GM19372 (cell line): Measurements from ENCODE around the gene FOXL3.
"Not testable (repeated sequence)": the region's sequence is repeated elsewhere in the genome, so short reads cannot be mapped to it uniquely, and the experiment has no call there.

ENCODE experiments used
- ATAC-seq: cut with Tn5 transposase; IDR thresholded peaks from one replicate; pipeline ENCODE4 v1.9.1; 2021; ENCODE audit warnings: mild to moderate bottlenecking, low read depth, moderate library complexity; ENCODE audit not compliant: unreplicated experiment

FOXL3 gene

DNA sequence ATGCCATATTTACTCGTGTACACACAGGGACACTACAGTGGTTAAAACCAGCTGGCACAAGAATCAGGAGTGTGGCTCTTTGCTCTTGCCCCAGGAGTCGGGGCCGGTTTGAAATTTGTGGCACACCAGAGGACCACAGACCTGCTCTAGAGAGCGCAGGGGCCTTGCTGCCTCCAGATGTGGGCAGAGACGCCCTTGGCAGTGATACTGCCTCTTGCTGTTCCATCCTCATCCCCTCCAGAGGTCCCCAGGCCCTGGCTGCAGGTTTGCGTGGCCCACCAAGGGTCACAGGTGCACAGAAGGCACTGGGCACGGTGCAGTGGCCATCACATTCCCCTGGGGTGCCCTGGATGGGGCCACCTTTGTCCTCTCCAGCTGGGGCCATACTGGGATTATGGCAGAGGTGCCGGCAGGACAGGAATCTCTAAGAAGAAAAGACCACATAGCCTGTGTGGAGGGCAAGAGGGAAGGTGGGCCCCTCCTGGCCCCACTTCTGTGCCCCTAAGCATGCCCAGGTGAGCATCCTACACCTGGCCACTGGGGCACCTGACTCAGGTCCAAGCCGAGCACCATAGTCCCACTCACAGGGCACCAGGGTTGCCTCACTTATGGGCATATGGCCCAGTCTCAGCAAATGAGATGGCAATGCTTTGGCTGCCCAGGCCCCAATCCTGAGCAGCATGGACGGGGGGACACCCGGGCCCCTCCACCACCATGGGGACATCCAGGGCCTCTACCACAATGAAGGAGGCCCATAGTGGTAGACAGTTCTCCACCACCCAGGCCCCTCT is 45.6 kb downstream of the FOXL3 start:
- ATAC-seq = no peak

DNA sequence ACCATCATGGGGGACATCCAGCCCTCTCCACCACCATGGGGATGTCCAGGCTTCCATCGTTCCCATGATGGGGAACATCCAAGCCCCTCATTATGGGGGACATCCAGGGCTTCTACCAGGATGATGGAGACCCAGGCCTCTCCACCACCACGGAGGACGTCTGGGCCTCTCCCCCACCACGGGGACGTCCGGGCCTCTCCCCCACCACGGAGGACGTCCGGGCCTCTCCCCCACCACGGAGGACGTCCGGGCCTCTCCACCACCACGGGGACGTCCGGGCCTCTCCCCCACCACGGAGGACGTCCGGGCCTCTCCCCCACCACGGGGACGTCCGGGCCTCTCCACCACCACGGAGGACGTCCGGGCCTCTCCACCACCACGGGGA is 46.2 kb downstream of the FOXL3 start:
- not testable (repeated sequence) for ATAC-seq

GRCh38 chr7:336810-337566 is 47.0 kb downstream of the FOXL3 start:
- no peak for ATAC-seq

- no peak for ATAC-seq
These were observed 47.6 kb downstream of the FOXL3 start for GRCh38 chr7:337567-337951.

GRCh38 chr7:338295-339061 is 48.5 kb downstream of the FOXL3 start:
- ATAC-seq = no peak

DNA sequence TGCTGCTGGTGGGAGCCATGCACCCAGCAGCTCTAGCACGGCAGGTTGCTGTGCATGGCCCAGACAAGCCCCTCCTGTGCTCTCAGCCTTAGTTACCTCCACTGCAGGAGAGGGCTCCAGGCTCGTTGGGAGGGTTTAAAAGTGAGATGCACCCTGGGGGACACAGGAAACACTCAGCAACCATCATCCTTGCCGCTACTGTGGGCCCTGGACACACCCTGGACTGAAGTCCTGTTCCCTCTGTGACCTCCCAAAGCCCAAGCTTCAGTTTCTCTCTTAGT is 49.0 kb downstream of the FOXL3 start:
- ATAC-seq = no peak

DNA sequence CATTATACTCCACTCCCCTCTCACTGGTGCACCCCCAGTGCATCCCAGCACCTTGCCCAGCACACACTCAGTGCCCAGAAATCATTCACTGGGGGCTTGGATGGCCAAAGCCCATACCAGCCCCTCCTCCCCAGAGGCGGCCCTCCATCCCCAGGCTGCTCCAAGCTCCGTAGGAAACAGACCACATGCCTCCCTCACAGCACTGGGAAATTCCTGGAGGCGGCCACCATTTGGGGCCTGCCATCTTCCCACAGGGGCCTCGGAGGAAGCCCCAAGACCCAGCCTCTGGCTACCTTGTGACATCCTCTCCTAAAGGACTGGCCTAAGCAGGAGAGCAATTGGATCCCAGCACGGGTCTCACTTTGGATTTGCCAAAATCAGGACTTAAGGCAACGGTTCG is 49.7 kb downstream of the FOXL3 start:
- no peak for ATAC-seq

- no peak for ATAC-seq
These were observed 50.4 kb downstream of the FOXL3 start for GRCh38 chr7:340200-340937.
